CD4-positive, CD25-positive, alpha-beta regulatory T cell (primary cell): ENCODE results near the gene HVCN1. TPM values are rescaled to one million over a fixed set of nuclear protein-coding genes. Genes with fewer than 3 reads are reported as not detected.

Experiments
- ATAC-seq, 2 donors: fragments of 150-1000 bp; cut with Tn5 transposase; one replicate each; pipeline ENCODE4 v1.10.0; 2021; ENCODE audit warnings: low read depth in 2 of 2, moderate number of reproducible peaks in 2 of 2, moderate library complexity in 1 of 2
- DNase-seq, 3 donors: peaks; one replicate each; pipeline versions ENCODE4 v3.0.0 to v3.0.0-alpha.2; 2012 to 2022; ENCODE audit warnings: mixed read lengths in 1 of 3
- H3K27ac ChIP-seq: one replicate; pipeline ENCODE4 v1.7.0; 2013; ENCODE audit warnings: mild to moderate bottlenecking, low read length; ENCODE audit not compliant: insufficient read depth, poor library complexity, severe bottlenecking
- H3K27me3 ChIP-seq: one replicate; pipeline ENCODE4 v1.7.0; 2013; ENCODE audit warnings: low read length; ENCODE audit not compliant: control insufficient read depth, insufficient read depth
- H3K36me3 ChIP-seq: one replicate; pipeline ENCODE4 v1.7.0; 2013; ENCODE audit warnings: mild to moderate bottlenecking, low read length, moderate library complexity; ENCODE audit not compliant: control insufficient read depth, insufficient read depth
- H3K4me1 ChIP-seq: 2 replicates; pipeline ENCODE4 v1.7.0; 2013; ENCODE audit warnings: mild to moderate bottlenecking, low read length; ENCODE audit not compliant: insufficient read depth, control insufficient read depth, poor library complexity, severe bottlenecking
- H3K4me3 ChIP-seq: one replicate; pipeline ENCODE4 v1.7.0; 2013; ENCODE audit warnings: low read depth, mild to moderate bottlenecking, low read length, moderate library complexity
- H3K9me3 ChIP-seq, 2 experiments: 1 replicate in 1 of 2; 2 replicates in 1 of 2; pipeline ENCODE4 v1.7.0; 2013; ENCODE audit warnings: low read length in 2 of 2, mild to moderate bottlenecking in 1 of 2, moderate library complexity in 1 of 2; ENCODE audit not compliant: control insufficient read depth in 2 of 2
- H3K27ac Mint-ChIP-seq, 3 donors: one replicate each; pipeline ENCODE4 v1.8.0; 2020 to 2022; ENCODE audit warnings: mild to moderate bottlenecking in 3 of 3, mixed read lengths in 3 of 3, moderate library complexity in 2 of 3
- H3K27me3 Mint-ChIP-seq: one replicate; pipeline ENCODE4 v1.8.0; 2022; ENCODE audit warnings: mild to moderate bottlenecking, mixed read lengths
- H3K36me3 Mint-ChIP-seq: one replicate; pipeline ENCODE4 v1.8.0; 2020; ENCODE audit warnings: mixed read lengths
- H3K4me1 Mint-ChIP-seq, 4 donors: one replicate each; pipeline ENCODE4 v1.8.0; 2020 to 2022; ENCODE audit warnings: mixed read lengths in 4 of 4, mild to moderate bottlenecking in 1 of 4
- H3K4me3 Mint-ChIP-seq, 4 donors: one replicate each; pipeline ENCODE4 v1.8.0; 2020 to 2022; ENCODE audit warnings: mild to moderate bottlenecking in 4 of 4, mixed read lengths in 4 of 4, moderate library complexity in 3 of 4
- H3K9me3 Mint-ChIP-seq, 7 donors: one replicate each; pipeline ENCODE4 v1.8.0; 2020 to 2022; ENCODE audit warnings: mixed read lengths in 7 of 7, mild to moderate bottlenecking in 3 of 7, moderate library complexity in 2 of 7
- polyA plus RNA-seq, 4 donors: library from polyadenylated mRNA; unstranded; fragments of 300-500 nt; fragmentation: Illumina TruSeq; gene quantifications; one replicate each; pipeline ENCODE4 v1.2.3, GENCODE V29; 2021
- total RNA-seq: library from RNA; stranded (reverse); gene quantifications from one replicate; pipeline ENCODE4 v1.2.3, GENCODE V29; 2022

The HVCN1 gene
- total and polyA plus RNA-seq, 5 donors from 2014 or later, result 6.1 to 50.0 (median 22.1) TPM

GRCh38 chr12:110649341-110649847, 39.5 kb downstream of the HVCN1 start:
- DNase-seq (no peak), ATAC-seq (no peak)
- H3K27me3 ChIP-seq, result no peaks in the 10 kb centered on the region
- Mint-ChIP-seq H3K4me3 (no peak overlapping the region), H3K9me3 (no peaks in the 10 kb centered on the region), H3K36me3 (peaks cover 52% of the 10 kb centered on the region), H3K4me1 (peaks cover 14 to 55% (median 20%) of the 10 kb centered on the region in 4 donors), H3K27me3 (no peaks in the 10 kb centered on the region), H3K27ac (peak overlapping the region in 2 of 3 donors; percentile 90 to 93)
- peaks cover 9% of the 10 kb centered on the region for H3K36me3 ChIP-seq
- no peaks in the 10 kb centered on the region for H3K9me3 ChIP-seq
- H3K4me1 ChIP-seq, result peaks cover 16% of the 10 kb centered on the region
- H3K27ac ChIP-seq, result no peak overlapping the region
- H3K4me3 ChIP-seq, result no peak overlapping the region

- Histone ChIP-seq H3K4me1 (peaks cover 21% of the 10 kb centered on the region), H3K27ac (peak overlapping the region; percentile 39), H3K36me3 (peaks cover 9% of the 10 kb centered on the region), H3K27me3 (no peaks in the 10 kb centered on the region), H3K9me3 (no peaks in the 10 kb centered on the region), H3K4me3 (no peak overlapping the region)
- Mint-ChIP-seq H3K27me3 (no peaks in the 10 kb centered on the region), H3K9me3 (no peaks in the 10 kb centered on the region), H3K4me3 (peak overlapping the region in 3 of 4 donors; percentile 40 to 79 (median 56)), H3K4me1 (peaks cover 14 to 70% (median 31%) of the 10 kb centered on the region in 4 donors), H3K36me3 (peaks cover 42% of the 10 kb centered on the region), H3K27ac (peak overlapping the region; percentile 90 to 95 (median 93))
- peak in 2 of 3 donors; percentile 41 to 62 for DNase-seq
- peak; percentile 58 to 65 for ATAC-seq
Measured at GRCh38 chr12:110647631-110648040, 41.3 kb downstream of the HVCN1 start.

DNA sequence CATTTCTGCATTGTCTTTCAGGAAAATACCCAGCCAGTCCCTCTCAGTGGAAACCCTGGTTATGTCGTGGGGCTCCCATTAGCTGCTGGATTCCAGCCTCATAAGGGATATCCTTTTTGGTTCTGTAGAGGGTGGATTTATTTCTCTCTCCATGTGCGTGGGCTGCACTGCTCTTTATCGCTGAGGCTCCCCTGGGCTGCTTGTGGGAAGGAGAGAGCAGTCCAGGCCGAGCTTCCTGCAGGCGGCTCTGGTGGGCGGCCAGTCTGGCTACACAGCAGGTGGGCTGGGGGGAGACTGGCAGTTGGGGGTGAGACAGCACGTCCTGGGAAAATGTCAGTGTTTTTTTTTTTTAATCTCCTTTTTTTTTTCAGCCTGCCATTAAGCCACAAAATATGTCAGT, 47.4 kb downstream of the HVCN1 start:
- H3K4me1 Mint-ChIP-seq, result peaks cover 0 to 94% (median 29%) of the 10 kb centered on the region in 4 donors
- no peak overlapping the region for H3K27ac Mint-ChIP-seq
- no peaks in the 10 kb centered on the region for H3K9me3 Mint-ChIP-seq
- Histone ChIP-seq H3K9me3 (no peaks in the 10 kb centered on the region), H3K4me3 (no peak overlapping the region), H3K27ac (no peak overlapping the region), H3K36me3 (no peaks in the 10 kb centered on the region), H3K27me3 (no peaks in the 10 kb centered on the region), H3K4me1 (peaks cover 12% of the 10 kb centered on the region)
- DNase-seq (no peak), ATAC-seq (no peak)
- peaks cover 7% of the 10 kb centered on the region for H3K36me3 Mint-ChIP-seq
- H3K4me3 Mint-ChIP-seq, result peak overlapping the region in 1 of 4 donors; percentile 24
- no peaks in the 10 kb centered on the region for H3K27me3 Mint-ChIP-seq

- Mint-ChIP-seq H3K9me3 (no peaks in the 10 kb centered on the region), H3K36me3 (peaks cover 7% of the 10 kb centered on the region), H3K27me3 (no peaks in the 10 kb centered on the region), H3K4me1 (peaks cover 0 to 96% (median 32%) of the 10 kb centered on the region in 4 donors), H3K4me3 (no peak overlapping the region), H3K27ac (no peak overlapping the region)
- no peaks in the 10 kb centered on the region for H3K36me3 ChIP-seq
- no peak overlapping the region for H3K27ac ChIP-seq
- peaks cover 12% of the 10 kb centered on the region for H3K4me1 ChIP-seq
- H3K4me3 ChIP-seq, result no peak overlapping the region
- no peak for DNase-seq
- H3K9me3 ChIP-seq, result no peaks in the 10 kb centered on the region
- ATAC-seq, result no peak
- H3K27me3 ChIP-seq, result no peaks in the 10 kb centered on the region
Measured at GRCh38 chr12:110640275-110641025, 48.5 kb downstream of the HVCN1 start.

GRCh38 chr12:110639336-110640141, 49.4 kb downstream of the HVCN1 start:
- H3K27ac Mint-ChIP-seq, result peak overlapping the region in 2 of 3 donors; percentile 31 to 72
- no peaks in the 10 kb centered on the region for H3K36me3 ChIP-seq
- no peaks in the 10 kb centered on the region for H3K27me3 ChIP-seq
- H3K4me1 ChIP-seq, result peaks cover 12% of the 10 kb centered on the region
- ATAC-seq, result no peak
- no peak for DNase-seq
- no peak overlapping the region for H3K4me3 Mint-ChIP-seq
- H3K27me3 Mint-ChIP-seq, result no peaks in the 10 kb centered on the region
- H3K9me3 ChIP-seq, result no peaks in the 10 kb centered on the region
- H3K4me1 Mint-ChIP-seq, result peaks cover 0 to 91% (median 34%) of the 10 kb centered on the region in 4 donors
- H3K27ac ChIP-seq, result no peak overlapping the region
- peaks cover 7% of the 10 kb centered on the region for H3K36me3 Mint-ChIP-seq
- no peaks in the 10 kb centered on the region for H3K9me3 Mint-ChIP-seq
- H3K4me3 ChIP-seq, result no peak overlapping the region

DNA sequence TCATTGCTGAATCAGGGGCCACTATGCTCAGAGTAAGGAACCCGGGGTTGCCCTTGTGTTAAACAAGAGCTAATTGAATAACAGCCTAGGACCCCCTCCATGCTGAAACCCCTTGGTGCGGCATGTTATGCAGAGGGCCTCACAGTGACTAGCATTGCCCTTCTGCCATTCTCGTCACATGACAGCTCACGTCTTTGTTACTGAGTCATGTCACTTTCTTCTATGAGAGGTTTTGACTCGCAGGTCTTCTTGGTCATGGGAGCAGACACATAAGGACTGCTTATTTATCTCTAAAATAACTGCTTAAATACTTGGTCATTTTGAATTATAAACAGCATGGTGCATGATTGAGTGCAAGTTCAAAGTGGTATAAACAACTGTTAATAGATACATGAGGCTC, 50.1 kb downstream of the HVCN1 start:
- Histone ChIP-seq H3K36me3 (no peaks in the 10 kb centered on the region), H3K27ac (no peak overlapping the region), H3K4me3 (no peak overlapping the region), H3K27me3 (no peaks in the 10 kb centered on the region), H3K4me1 (peaks cover 12% of the 10 kb centered on the region), H3K9me3 (no peaks in the 10 kb centered on the region)
- no peak for DNase-seq
- H3K4me3 Mint-ChIP-seq, result no peak overlapping the region
- peaks cover 0 to 84% (median 30%) of the 10 kb centered on the region in 4 donors for H3K4me1 Mint-ChIP-seq
- ATAC-seq, result no peak
- no peaks in the 10 kb centered on the region for H3K27me3 Mint-ChIP-seq
- H3K9me3 Mint-ChIP-seq, result no peaks in the 10 kb centered on the region
- H3K36me3 Mint-ChIP-seq, result peaks cover 7% of the 10 kb centered on the region
- peak overlapping the region in 2 of 3 donors; percentile 5 to 79 for H3K27ac Mint-ChIP-seq

DNA sequence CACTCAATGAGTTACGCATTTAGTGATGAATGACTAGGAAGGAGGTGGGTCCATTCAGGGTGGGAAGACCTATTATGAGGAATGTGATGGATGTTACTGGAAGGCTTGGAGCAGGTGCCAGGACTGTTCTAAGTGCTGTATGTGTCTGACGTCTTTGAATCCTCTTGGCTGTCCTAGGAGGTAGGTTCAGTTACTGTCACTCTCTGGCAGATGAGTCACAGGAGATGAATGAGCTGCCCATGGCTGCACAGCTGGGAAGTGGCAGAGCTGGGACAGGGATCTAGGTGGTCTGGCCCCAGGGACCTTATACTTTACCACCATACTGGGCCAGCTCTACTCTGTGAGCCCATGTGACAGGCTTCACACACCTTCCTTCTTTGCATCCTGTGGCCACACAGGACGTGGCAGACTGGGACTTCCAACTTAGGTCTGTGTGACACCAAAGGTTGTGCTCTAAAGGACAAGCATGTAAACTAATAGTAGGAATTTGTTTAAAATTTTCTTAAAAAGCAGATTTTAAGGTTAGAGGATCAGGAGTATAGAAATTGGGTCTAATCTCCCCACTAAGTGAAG, 51.0 kb downstream of the HVCN1 start:
- Histone ChIP-seq H3K27me3 (no peaks in the 10 kb centered on the region), H3K4me3 (no peak overlapping the region), H3K4me1 (peaks cover 7% of the 10 kb centered on the region), H3K27ac (no peak overlapping the region), H3K36me3 (no peaks in the 10 kb centered on the region), H3K9me3 (no peaks in the 10 kb centered on the region)
- peak in 1 of 2 donors; percentile 42 for ATAC-seq
- H3K4me1 Mint-ChIP-seq, result peaks cover 0 to 78% (median 23%) of the 10 kb centered on the region in 4 donors
- H3K9me3 Mint-ChIP-seq, result no peaks in the 10 kb centered on the region
- DNase-seq, result peak in 1 of 3 donors; percentile 32
- H3K27me3 Mint-ChIP-seq, result no peaks in the 10 kb centered on the region
- H3K4me3 Mint-ChIP-seq, result peak overlapping the region in 2 of 4 donors; percentile 5 to 14
- peaks cover 7% of the 10 kb centered on the region for H3K36me3 Mint-ChIP-seq
- peak overlapping the region in 2 of 3 donors; percentile 74 to 79 for H3K27ac Mint-ChIP-seq
